ENCODE measurements around the gene GASK1A. TPM values are rescaled to one million over a fixed set of nuclear protein-coding genes. Genes with fewer than 3 reads are reported as not detected.

The GASK1A gene
- polyA plus RNA-seq, 1 donor, result 5.0 TPM

DNA sequence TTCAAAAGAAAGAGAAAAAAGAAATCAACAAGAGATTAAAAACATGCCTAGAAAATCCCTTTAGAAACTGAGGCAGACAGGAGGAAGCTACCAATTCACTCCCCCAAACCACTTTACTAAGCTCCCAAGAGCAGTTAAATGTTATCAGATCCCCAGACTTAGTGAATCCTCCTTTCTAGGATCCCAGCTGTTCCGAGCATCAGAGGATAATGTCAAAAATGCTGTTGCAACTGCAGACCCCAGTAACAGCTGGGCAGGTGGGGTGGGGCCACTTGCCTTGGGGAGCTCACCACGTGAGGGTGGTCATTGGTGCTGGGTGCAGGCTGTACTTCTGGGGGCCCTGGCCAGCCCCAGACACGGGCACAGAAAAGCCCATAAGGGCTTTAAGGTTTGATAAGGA lies 117.7 kb downstream of the GASK1A start:
- WGBS (ENCODE audit: insufficient coverage, low lambda C conversion rate), result no CpG with 5 or more reads among the region's 3 CpGs
- no peak overlapping the region for H3K27ac ChIP-seq (ENCODE audit: low read length)
- H3K9me3 ChIP-seq (ENCODE audit: control insufficient read depth, low read depth, low read length), result no peaks in the 10 kb centered on the region
- no peak for DNase-seq
- no peaks in the 10 kb centered on the region for H3K27me3 ChIP-seq (ENCODE audit: control insufficient read depth, insufficient read depth, low read length)
- H3K4me3 ChIP-seq (ENCODE audit: low read length), result no peak overlapping the region
- H3K4me1 ChIP-seq (ENCODE audit: control insufficient read depth, insufficient read depth, low read length), result no peaks in the 10 kb centered on the region
- peaks cover 2% of the 10 kb centered on the region for H3K36me3 ChIP-seq (ENCODE audit: control insufficient read depth, insufficient read depth, low read length)

DNA sequence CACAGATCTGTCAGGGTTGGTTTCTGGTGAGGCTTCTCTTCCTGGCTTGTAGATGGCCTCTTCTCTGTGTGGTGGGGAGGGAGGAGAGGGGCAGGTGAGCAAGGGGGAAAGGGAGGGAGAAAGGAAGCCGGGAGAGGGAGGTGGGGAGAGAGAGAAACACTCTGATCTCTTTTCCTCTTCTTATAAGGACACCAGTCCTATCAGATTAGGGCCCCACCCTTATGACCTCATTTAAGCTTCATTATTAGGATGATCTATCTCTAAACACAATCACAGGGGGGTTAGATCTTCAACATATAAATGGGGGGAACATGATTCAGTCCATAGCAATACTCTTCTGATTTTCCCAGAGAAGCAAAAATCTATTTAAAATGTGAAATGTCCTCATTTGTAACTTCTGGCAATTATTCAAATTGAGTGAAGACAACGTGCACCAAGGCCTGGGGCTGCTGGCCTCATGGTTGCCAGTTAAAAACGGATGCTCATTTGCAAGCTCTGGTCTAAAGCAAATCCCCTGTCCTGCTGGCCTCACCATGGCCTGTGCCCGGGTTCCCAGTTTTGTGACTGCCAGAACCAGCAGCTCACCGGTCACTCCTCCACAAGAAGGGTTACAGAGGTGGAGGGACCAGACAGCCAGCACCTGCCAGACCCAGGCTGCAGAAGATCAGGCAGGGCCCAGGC lies 118.4 kb downstream of the GASK1A start:
- Histone ChIP-seq H3K4me3 (ENCODE audit: low read length) (no peak overlapping the region), H3K27ac (ENCODE audit: low read length) (no peak overlapping the region), H3K27me3 (ENCODE audit: control insufficient read depth, insufficient read depth, low read length) (no peaks in the 10 kb centered on the region), H3K4me1 (ENCODE audit: control insufficient read depth, insufficient read depth, low read length) (no peaks in the 10 kb centered on the region), H3K36me3 (ENCODE audit: control insufficient read depth, insufficient read depth, low read length) (peaks cover 2% of the 10 kb centered on the region), H3K9me3 (ENCODE audit: control insufficient read depth, low read depth, low read length) (no peaks in the 10 kb centered on the region)
- DNase-seq, result no peak
- whole genome bisulfite sequencing (ENCODE audit: insufficient coverage, low lambda C conversion rate), result no CpG with 5 or more reads among the region's 5 CpGs

- Histone ChIP-seq H3K27ac (ENCODE audit: low read length) (no peak overlapping the region), H3K4me3 (ENCODE audit: low read length) (no peak overlapping the region), H3K27me3 (ENCODE audit: control insufficient read depth, insufficient read depth, low read length) (no peaks in the 10 kb centered on the region), H3K4me1 (ENCODE audit: control insufficient read depth, insufficient read depth, low read length) (no peaks in the 10 kb centered on the region), H3K36me3 (ENCODE audit: control insufficient read depth, insufficient read depth, low read length) (peaks cover 2% of the 10 kb centered on the region), H3K9me3 (ENCODE audit: control insufficient read depth, low read depth, low read length) (no peaks in the 10 kb centered on the region)
- DNase-seq, result no peak
- WGBS (ENCODE audit: insufficient coverage, low lambda C conversion rate), result 80% methylated on average over 1 of the region's 8 CpGs
These were observed 119.7 kb downstream of the GASK1A start for GRCh38 chr3:43098761-43099160.

DNA sequence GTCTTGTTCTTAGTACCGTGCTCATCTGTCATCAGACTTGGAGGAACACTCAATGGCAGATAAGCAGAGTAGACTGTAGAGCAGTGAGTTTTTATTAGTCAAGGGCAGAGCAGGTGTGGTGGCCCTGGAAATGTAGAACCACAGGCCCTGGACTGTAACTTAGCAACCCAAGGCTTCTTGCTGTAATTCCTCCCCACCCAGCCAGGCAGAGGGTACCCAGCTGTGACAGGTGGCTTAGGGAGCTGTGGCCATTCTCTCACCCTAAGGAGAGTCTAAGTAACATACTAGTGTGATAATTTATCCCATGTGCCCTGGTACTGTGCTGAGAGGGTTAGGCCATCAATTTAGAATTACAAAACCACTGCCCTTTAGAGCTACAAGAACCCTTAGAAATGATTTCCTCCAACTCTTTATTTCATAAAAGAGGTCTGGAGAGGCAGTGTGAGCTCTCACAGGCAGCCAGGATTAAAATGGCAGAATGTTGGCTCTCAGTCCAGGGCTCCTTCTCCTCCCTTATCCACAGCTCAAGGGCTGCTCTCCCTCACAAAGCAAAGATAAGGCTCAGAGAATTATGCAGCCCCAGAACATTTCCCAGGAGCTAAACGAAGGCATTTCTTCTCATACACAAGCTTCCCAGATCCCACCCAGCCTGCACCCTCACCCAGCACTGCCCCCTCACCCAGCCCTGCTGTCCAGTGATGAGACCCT lies 123.8 kb downstream of the GASK1A start:
- H3K4me3 ChIP-seq (ENCODE audit: low read length), result no peak overlapping the region
- H3K4me1 ChIP-seq (ENCODE audit: control insufficient read depth, insufficient read depth, low read length), result peaks cover 2% of the 10 kb centered on the region
- DNase-seq, result peak in 1 of 2 donors; percentile 24
- H3K36me3 ChIP-seq (ENCODE audit: control insufficient read depth, insufficient read depth, low read length), result no peaks in the 10 kb centered on the region
- H3K27me3 ChIP-seq (ENCODE audit: control insufficient read depth, insufficient read depth, low read length), result no peaks in the 10 kb centered on the region
- no CpG with 5 or more reads among the region's 2 CpGs for WGBS (ENCODE audit: insufficient coverage, low lambda C conversion rate)
- H3K27ac ChIP-seq (ENCODE audit: low read length), result no peak overlapping the region
- no peaks in the 10 kb centered on the region for H3K9me3 ChIP-seq (ENCODE audit: control insufficient read depth, low read depth, low read length)

DNA sequence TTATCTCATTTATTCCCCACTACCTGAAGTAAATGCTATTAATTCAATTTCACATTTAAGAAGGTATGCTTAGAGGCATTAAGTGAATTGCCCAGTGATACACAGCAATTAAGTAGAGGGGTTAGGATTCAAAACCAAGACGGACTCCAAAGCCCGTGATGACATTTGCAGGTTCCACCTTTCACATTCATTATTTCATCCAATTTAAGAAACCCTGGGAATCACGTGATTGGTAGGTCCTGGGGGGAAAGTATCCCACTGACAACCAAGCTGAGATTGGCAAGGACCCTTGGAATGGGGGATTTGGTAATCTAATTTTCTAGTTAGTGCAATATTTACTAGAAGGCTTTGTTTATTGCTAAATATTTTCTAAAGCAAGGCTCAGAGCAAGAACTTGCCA lies 124.9 kb downstream of the GASK1A start:
- no peaks in the 10 kb centered on the region for H3K9me3 ChIP-seq (ENCODE audit: control insufficient read depth, low read depth, low read length)
- no peak for DNase-seq
- 40% methylated on average over 1 of the region's 3 CpGs for whole genome bisulfite sequencing (ENCODE audit: insufficient coverage, low lambda C conversion rate)
- no peak overlapping the region for H3K27ac ChIP-seq (ENCODE audit: low read length)
- H3K4me3 ChIP-seq (ENCODE audit: low read length), result no peak overlapping the region
- H3K36me3 ChIP-seq (ENCODE audit: control insufficient read depth, insufficient read depth, low read length), result no peaks in the 10 kb centered on the region
- no peaks in the 10 kb centered on the region for H3K27me3 ChIP-seq (ENCODE audit: control insufficient read depth, insufficient read depth, low read length)
- H3K4me1 ChIP-seq (ENCODE audit: control insufficient read depth, insufficient read depth, low read length), result peaks cover 2% of the 10 kb centered on the region

DNA sequence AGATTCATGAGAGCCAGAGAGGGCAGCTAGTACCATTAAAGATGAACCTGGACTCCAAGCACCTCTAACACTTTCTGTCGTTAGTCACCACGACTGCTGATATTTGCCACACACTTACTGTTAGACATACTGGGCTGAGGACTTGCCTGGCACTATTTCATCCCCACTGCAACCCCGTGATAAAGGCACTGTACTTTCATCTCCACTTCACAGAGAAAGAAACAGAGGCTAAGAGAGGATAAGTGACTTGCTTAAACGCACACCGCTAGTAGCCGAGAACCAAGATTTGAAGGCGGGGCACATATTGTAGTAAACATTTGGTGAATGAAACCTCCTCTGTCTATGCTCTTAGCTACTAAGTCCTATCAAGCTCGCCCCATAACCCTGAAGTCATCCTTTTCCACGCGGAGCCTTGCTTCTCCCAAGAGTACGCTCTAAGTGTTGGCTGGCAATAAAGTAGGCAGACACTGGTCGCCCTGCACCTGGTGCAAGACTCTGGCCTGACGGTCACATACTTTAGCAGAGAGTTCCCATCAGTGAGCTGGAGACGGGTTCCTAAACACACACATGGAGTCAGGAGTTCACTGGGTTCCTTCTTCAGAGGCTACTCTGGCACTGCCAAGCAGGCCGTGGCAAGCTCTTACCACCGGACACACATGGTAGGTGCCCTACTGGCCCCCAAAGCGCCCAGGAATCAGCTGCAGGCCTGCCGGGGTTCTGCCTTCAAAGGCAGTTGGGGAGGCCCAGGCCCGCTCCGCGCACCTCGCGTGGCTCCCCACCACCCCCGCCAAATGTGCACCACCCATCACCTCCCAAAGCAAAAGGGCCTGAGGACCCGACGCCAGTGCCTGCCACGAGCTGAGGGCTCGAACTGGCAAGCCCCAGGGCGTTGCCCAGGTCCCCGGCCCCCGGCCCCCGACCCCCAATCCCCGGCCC lies 125.8 kb downstream of the GASK1A start:
- Histone ChIP-seq H3K36me3 (ENCODE audit: control insufficient read depth, insufficient read depth, low read length) (no peaks in the 10 kb centered on the region), H3K4me3 (ENCODE audit: low read length) (peak overlapping the region; percentile 64), H3K27ac (ENCODE audit: low read length) (no peak overlapping the region), H3K9me3 (ENCODE audit: control insufficient read depth, low read depth, low read length) (no peaks in the 10 kb centered on the region), H3K27me3 (ENCODE audit: control insufficient read depth, insufficient read depth, low read length) (no peaks in the 10 kb centered on the region), H3K4me1 (ENCODE audit: control insufficient read depth, insufficient read depth, low read length) (peaks cover 2% of the 10 kb centered on the region)
- no CpG with 5 or more reads among the region's 33 CpGs for WGBS (ENCODE audit: insufficient coverage, low lambda C conversion rate)
- peak in 1 of 2 donors; percentile 8 for DNase-seq

GRCh38 chr3:43105596-43106292 lies 126.6 kb downstream of the GASK1A start, which contains the start of gene POMGNT2:
TSS of gene POMGNT2 (minus strand) at chr3:43106079. CDS start at chr3:43081431, 24,648 bp downstream.
- Histone ChIP-seq H3K27ac (ENCODE audit: low read length) (no peak within 1 kb of the TSS), H3K27me3 (ENCODE audit: control insufficient read depth, insufficient read depth, low read length) (no peaks in the 10 kb centered on the region), H3K4me1 (ENCODE audit: control insufficient read depth, insufficient read depth, low read length) (peaks cover 2% of the 10 kb centered on the region), H3K36me3 (ENCODE audit: control insufficient read depth, insufficient read depth, low read length) (no peaks in the 10 kb centered on the region), H3K9me3 (ENCODE audit: control insufficient read depth, low read depth, low read length) (no peaks in the 10 kb centered on the region), H3K4me3 (ENCODE audit: low read length) (peak within 1 kb of the TSS; percentile 64)
- whole genome bisulfite sequencing (ENCODE audit: insufficient coverage, low lambda C conversion rate), result no CpG with 5 or more reads among the region's 71 CpGs
- peak; percentile 87 to 91 for DNase-seq

- no peaks in the 10 kb centered on the region for H3K36me3 ChIP-seq (ENCODE audit: control insufficient read depth, insufficient read depth, low read length)
- H3K4me1 ChIP-seq (ENCODE audit: control insufficient read depth, insufficient read depth, low read length), result peaks cover 2% of the 10 kb centered on the region
- H3K9me3 ChIP-seq (ENCODE audit: control insufficient read depth, low read depth, low read length), result no peaks in the 10 kb centered on the region
- no peaks in the 10 kb centered on the region for H3K27me3 ChIP-seq (ENCODE audit: control insufficient read depth, insufficient read depth, low read length)
- no peak overlapping the region for H3K4me3 ChIP-seq (ENCODE audit: low read length)
- H3K27ac ChIP-seq (ENCODE audit: low read length), result no peak overlapping the region
- WGBS (ENCODE audit: insufficient coverage, low lambda C conversion rate), result no CpG with 5 or more reads among the region's 6 CpGs
- no peak for DNase-seq
These were observed 127.2 kb downstream of the GASK1A start for GRCh38 chr3:43106293-43106628.
